Measurements from ENCODE around the gene ALS2. TPM values are rescaled to one million over a fixed set of nuclear protein-coding genes. Genes with fewer than 3 reads are reported as not detected.
"Not testable (repeated sequence)": the region's sequence is repeated elsewhere in the genome, so short reads cannot be mapped to it uniquely, and the experiment has no call there.

ALS2 gene
- total RNA-seq, 1 donor from 2014 or later = 12.7 TPM

- Mint-ChIP-seq H3K4me1 (ENCODE audit: low read depth) (no peaks in the 10 kb centered on the region), H3K4me3 (no peak overlapping the region), H3K36me3 (ENCODE audit: low read depth) (no peaks in the 10 kb centered on the region), H3K27ac (no peak overlapping the region), H3K9me3 (no peaks in the 10 kb centered on the region), H3K27me3 (ENCODE audit: insufficient read depth) (peaks cover 5% of the 10 kb centered on the region)
- intact Hi-C loops (cut with micrococcal nuclease) = no loop called here
- DNase-seq (ENCODE audit: low spot score) = no peak
Observed at GRCh38 chr2:201674794-201675193, 105.9 kb downstream of the ALS2 start.

GRCh38 chr2:201674298-201674697 lies 106.4 kb downstream of the ALS2 start:
- Mint-ChIP-seq H3K27me3 (ENCODE audit: insufficient read depth) (peaks cover 5% of the 10 kb centered on the region), H3K9me3 (no peaks in the 10 kb centered on the region), H3K4me1 (ENCODE audit: low read depth) (no peaks in the 10 kb centered on the region), H3K27ac (no peak overlapping the region), H3K36me3 (ENCODE audit: low read depth) (no peaks in the 10 kb centered on the region), H3K4me3 (no peak overlapping the region)
- intact Hi-C loops (cut with micrococcal nuclease) = no loop called here
- no peak for DNase-seq (ENCODE audit: low spot score)

- no peak for DNase-seq (ENCODE audit: low spot score)
- intact Hi-C loops (cut with micrococcal nuclease) = no loop called here
- no peaks in the 10 kb centered on the region for H3K9me3 Mint-ChIP-seq
- peaks cover 5% of the 10 kb centered on the region for H3K27me3 Mint-ChIP-seq (ENCODE audit: insufficient read depth)
- H3K4me1 Mint-ChIP-seq (ENCODE audit: low read depth) = no peaks in the 10 kb centered on the region
- H3K4me3 Mint-ChIP-seq = no peak overlapping the region
- no peak overlapping the region for H3K27ac Mint-ChIP-seq
- H3K36me3 Mint-ChIP-seq (ENCODE audit: low read depth) = no peaks in the 10 kb centered on the region
Observed at GRCh38 chr2:201673546-201673945, 107.2 kb downstream of the ALS2 start.

GRCh38 chr2:201671205-201671604 lies 109.5 kb downstream of the ALS2 start:
- H3K4me3 Mint-ChIP-seq; DNase-seq (ENCODE audit: low spot score); intact Hi-C loops (cut with micrococcal nuclease); H3K4me1 Mint-ChIP-seq (ENCODE audit: low read depth); H3K36me3 Mint-ChIP-seq (ENCODE audit: low read depth); H3K27ac Mint-ChIP-seq; H3K27me3 Mint-ChIP-seq (ENCODE audit: insufficient read depth); H3K9me3 Mint-ChIP-seq: not testable (repeated sequence)

GRCh38 chr2:201669865-201670264 lies 110.9 kb downstream of the ALS2 start:
- Mint-ChIP-seq H3K9me3 (no peaks in the 10 kb centered on the region), H3K27ac (no peak overlapping the region), H3K4me1 (ENCODE audit: low read depth) (no peaks in the 10 kb centered on the region), H3K4me3 (no peak overlapping the region), H3K36me3 (ENCODE audit: low read depth) (no peaks in the 10 kb centered on the region), H3K27me3 (ENCODE audit: insufficient read depth) (peaks cover 6% of the 10 kb centered on the region)
- no peak for DNase-seq (ENCODE audit: low spot score)
- intact Hi-C loops (cut with micrococcal nuclease) = no loop called here

- H3K27ac Mint-ChIP-seq = no peak overlapping the region
- H3K4me1 Mint-ChIP-seq (ENCODE audit: low read depth) = no peaks in the 10 kb centered on the region
- intact Hi-C loops (cut with micrococcal nuclease) = no loop called here
- peaks cover 10% of the 10 kb centered on the region for H3K27me3 Mint-ChIP-seq (ENCODE audit: insufficient read depth)
- no peak for DNase-seq (ENCODE audit: low spot score)
- H3K36me3 Mint-ChIP-seq (ENCODE audit: low read depth) = no peaks in the 10 kb centered on the region
- no peak overlapping the region for H3K4me3 Mint-ChIP-seq
- H3K9me3 Mint-ChIP-seq = no peaks in the 10 kb centered on the region
Observed at GRCh38 chr2:201668402-201668910, 112.3 kb downstream of the ALS2 start.

- Mint-ChIP-seq H3K4me3 (no peak overlapping the region), H3K36me3 (ENCODE audit: low read depth) (no peaks in the 10 kb centered on the region), H3K27me3 (ENCODE audit: insufficient read depth) (peaks cover 9% of the 10 kb centered on the region), H3K9me3 (no peaks in the 10 kb centered on the region), H3K4me1 (ENCODE audit: low read depth) (no peaks in the 10 kb centered on the region), H3K27ac (no peak overlapping the region)
- no peak for DNase-seq (ENCODE audit: low spot score)
- intact Hi-C loops (cut with micrococcal nuclease) = no loop called here
Observed at GRCh38 chr2:201664334-201664733, 116.4 kb downstream of the ALS2 start.

GRCh38 chr2:201661366-201661765 lies 119.4 kb downstream of the ALS2 start:
- H3K27me3 Mint-ChIP-seq (ENCODE audit: insufficient read depth) = peaks cover 23% of the 10 kb centered on the region
- H3K27ac Mint-ChIP-seq = no peak overlapping the region
- intact Hi-C loops (cut with micrococcal nuclease) = no loop called here
- DNase-seq (ENCODE audit: low spot score) = no peak
- no peak overlapping the region for H3K4me3 Mint-ChIP-seq
- H3K4me1 Mint-ChIP-seq (ENCODE audit: low read depth) = no peaks in the 10 kb centered on the region
- H3K36me3 Mint-ChIP-seq (ENCODE audit: low read depth) = no peaks in the 10 kb centered on the region
- H3K9me3 Mint-ChIP-seq = no peaks in the 10 kb centered on the region

- no peak for DNase-seq (ENCODE audit: low spot score)
- Mint-ChIP-seq H3K4me1 (ENCODE audit: low read depth) (no peaks in the 10 kb centered on the region), H3K27me3 (ENCODE audit: insufficient read depth) (peaks cover 23% of the 10 kb centered on the region), H3K4me3 (no peak overlapping the region), H3K27ac (no peak overlapping the region), H3K9me3 (no peaks in the 10 kb centered on the region), H3K36me3 (ENCODE audit: low read depth) (no peaks in the 10 kb centered on the region)
- intact Hi-C loops (cut with micrococcal nuclease) = no loop called here
Observed at GRCh38 chr2:201660293-201660895, 120.3 kb downstream of the ALS2 start.

GRCh38 chr2:201656740-201657139 lies 124.0 kb downstream of the ALS2 start:
- Mint-ChIP-seq H3K36me3 (ENCODE audit: low read depth) (no peaks in the 10 kb centered on the region), H3K4me1 (ENCODE audit: low read depth) (peaks cover 10% of the 10 kb centered on the region), H3K27ac (no peak overlapping the region), H3K4me3 (no peak overlapping the region), H3K27me3 (ENCODE audit: insufficient read depth) (peaks cover 23% of the 10 kb centered on the region), H3K9me3 (no peaks in the 10 kb centered on the region)
- DNase-seq (ENCODE audit: low spot score) = no peak
- intact Hi-C loops (cut with micrococcal nuclease) = no loop called here

- DNase-seq (ENCODE audit: low spot score) = no peak
- Mint-ChIP-seq H3K9me3 (no peaks in the 10 kb centered on the region), H3K27me3 (ENCODE audit: insufficient read depth) (peaks cover 25% of the 10 kb centered on the region), H3K36me3 (ENCODE audit: low read depth) (no peaks in the 10 kb centered on the region), H3K4me3 (no peak overlapping the region), H3K27ac (no peak overlapping the region), H3K4me1 (ENCODE audit: low read depth) (peaks cover 10% of the 10 kb centered on the region)
- intact Hi-C loops (cut with micrococcal nuclease) = no loop called here
Observed at GRCh38 chr2:201656102-201656501, 124.6 kb downstream of the ALS2 start.

- H3K27me3 Mint-ChIP-seq (ENCODE audit: insufficient read depth) = peaks cover 27% of the 10 kb centered on the region
- no peaks in the 10 kb centered on the region for H3K9me3 Mint-ChIP-seq
- no peaks in the 10 kb centered on the region for H3K36me3 Mint-ChIP-seq (ENCODE audit: low read depth)
- intact Hi-C loops (cut with micrococcal nuclease) = no loop called here
- no peak overlapping the region for H3K27ac Mint-ChIP-seq
- no peak overlapping the region for H3K4me3 Mint-ChIP-seq
- DNase-seq (ENCODE audit: low spot score) = no peak
- peaks cover 10% of the 10 kb centered on the region for H3K4me1 Mint-ChIP-seq (ENCODE audit: low read depth)
Observed at GRCh38 chr2:201654616-201655384, 125.9 kb downstream of the ALS2 start.

- H3K36me3 Mint-ChIP-seq (ENCODE audit: low read depth) = no peaks in the 10 kb centered on the region
- intact Hi-C loops (cut with micrococcal nuclease) = no loop called here
Observed at GRCh38 chr2:201653221-201653620, 127.5 kb downstream of the ALS2 start.

More at GRCh38 chr2:201653221-201653620, 127.5 kb downstream of the ALS2 start:
- Mint-ChIP-seq H3K27me3 (ENCODE audit: insufficient read depth) (peaks cover 31% of the 10 kb centered on the region), H3K4me3 (no peak overlapping the region), H3K4me1 (ENCODE audit: low read depth) (peaks cover 10% of the 10 kb centered on the region), H3K9me3 (no peaks in the 10 kb centered on the region), H3K27ac (no peak overlapping the region)
- no peak for DNase-seq (ENCODE audit: low spot score)

Data from activated T-helper 1 cell treated with anti-CD3 and anti-CD28 coated beads, Interleukin-12 subunit alpha, Interleukin-12 subunit beta, Interleukin-2, Interleukin-4 antibody, amounts not matched to agents 30 ng/mL and 10 ng/mL and 1 ng/mL, durations not matched to agents 14 hours and 24 hours and 36 hours (primary cell).